ACC112 (cell line): ENCODE measurements around the gene PRSS35.
"Not testable (repeated sequence)": the region's sequence is repeated elsewhere in the genome, so short reads cannot be mapped to it uniquely, and the experiment has no call there.

Experiments
- H2AFZ ChIP-seq: fragments of 200-600 bp; sonication (generic); one replicate; pipeline ENCODE4 v1.6.0; 2017; ENCODE audit warnings: antibody characterized with exemption, low read length; ENCODE audit not compliant: unreplicated experiment
- H3K27ac ChIP-seq: fragments of 200-600 bp; sonication (generic); 2 replicates; pipeline ENCODE4 v1.5.1; 2014; ENCODE audit warnings: low read depth, mild to moderate bottlenecking, antibody characterized with exemption, low read length, moderate library complexity
- H3K27me3 ChIP-seq: fragments of 200-600 bp; sonication (generic); 2 replicates; pipeline ENCODE4 v1.6.1; 2014; ENCODE audit warnings: mild to moderate bottlenecking, antibody characterized with exemption, low read length, moderate library complexity, mixed read lengths; ENCODE audit not compliant: insufficient read depth
- H3K36me3 ChIP-seq: fragments of 200-600 bp; sonication (generic); 2 replicates; pipeline ENCODE4 v1.6.1; 2016; ENCODE audit warnings: mild to moderate bottlenecking, antibody characterized with exemption, low read length, moderate library complexity, mixed read lengths; ENCODE audit not compliant: insufficient read depth
- H3K4me1 ChIP-seq: fragments of 200-600 bp; sonication (generic); one replicate; pipeline ENCODE4 v1.6.1; 2016; ENCODE audit warnings: low read length, mixed read lengths; ENCODE audit not compliant: insufficient read depth, unreplicated experiment, control insufficient read depth
- H3K4me3 ChIP-seq: fragments of 200-600 bp; sonication (generic); 2 replicates; pipeline ENCODE4 v1.5.1; 2014; ENCODE audit warnings: mild to moderate bottlenecking, low read depth, low read length
- H3K79me2 ChIP-seq: fragments of 200-600 bp; sonication (generic); one replicate; pipeline ENCODE4 v1.6.0; 2016; ENCODE audit warnings: low read length; ENCODE audit not compliant: control insufficient read depth, unreplicated experiment, insufficient read depth

Gene PRSS35

DNA sequence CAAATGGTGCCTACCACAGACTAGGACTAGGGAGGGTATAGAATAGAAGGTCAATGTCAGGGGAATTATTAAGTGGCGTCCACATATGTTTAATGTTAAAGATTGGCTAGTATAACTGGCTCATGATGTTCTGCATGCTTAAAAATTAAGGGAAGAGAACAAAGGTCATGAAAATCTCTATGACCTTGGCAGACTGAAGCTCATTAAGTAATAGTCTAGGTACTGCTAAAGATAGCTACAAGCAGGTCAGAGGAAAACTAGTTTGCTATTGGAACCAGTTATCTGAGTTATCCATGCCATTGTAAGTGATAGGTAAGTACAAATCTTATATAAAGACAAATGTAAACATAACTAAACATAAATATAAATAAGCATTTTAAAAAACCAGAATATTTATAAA, 32.9 kb upstream of the PRSS35 start:
- H3K27me3 ChIP-seq = no peaks in the 10 kb centered on the region
- H3K4me1 ChIP-seq = no peaks in the 10 kb centered on the region
- no peaks in the 10 kb centered on the region for H3K79me2 ChIP-seq
- H3K27ac ChIP-seq = no peak overlapping the region
- H2AFZ ChIP-seq = no peak overlapping the region
- H3K4me3 ChIP-seq = no peak overlapping the region
- H3K36me3 ChIP-seq = no peaks in the 10 kb centered on the region

- no peak overlapping the region for H3K27ac ChIP-seq
- no peak overlapping the region for H2AFZ ChIP-seq
- H3K36me3 ChIP-seq = no peaks in the 10 kb centered on the region
- no peak overlapping the region for H3K4me3 ChIP-seq
- H3K4me1 ChIP-seq = no peaks in the 10 kb centered on the region
- no peaks in the 10 kb centered on the region for H3K27me3 ChIP-seq
- H3K79me2 ChIP-seq = no peaks in the 10 kb centered on the region
Measured at GRCh38 chr6:83480470-83480869, 31.9 kb upstream of the PRSS35 start.

DNA sequence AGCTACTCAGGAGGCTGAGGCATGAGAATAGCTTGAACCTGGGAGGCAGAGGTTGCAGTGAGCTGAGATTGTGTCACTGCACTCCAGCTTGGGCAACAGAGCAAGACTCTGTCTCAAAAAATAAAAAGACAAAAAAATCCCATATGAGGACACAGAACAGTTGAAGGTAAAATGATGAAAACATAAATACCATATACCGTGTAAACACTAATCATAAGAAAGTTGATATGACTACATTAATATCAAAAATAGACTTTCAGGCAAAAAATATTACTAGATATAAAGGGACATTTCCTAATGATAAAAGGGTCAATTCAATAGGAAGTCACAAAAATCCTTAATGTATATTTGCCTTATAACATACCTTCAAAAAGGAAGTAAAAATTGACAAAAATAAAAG, 30.4 kb upstream of the PRSS35 start:
- H3K27me3 ChIP-seq, H3K4me3 ChIP-seq, H3K4me1 ChIP-seq, H2AFZ ChIP-seq, H3K36me3 ChIP-seq, H3K27ac ChIP-seq, H3K79me2 ChIP-seq: not testable (repeated sequence)

DNA sequence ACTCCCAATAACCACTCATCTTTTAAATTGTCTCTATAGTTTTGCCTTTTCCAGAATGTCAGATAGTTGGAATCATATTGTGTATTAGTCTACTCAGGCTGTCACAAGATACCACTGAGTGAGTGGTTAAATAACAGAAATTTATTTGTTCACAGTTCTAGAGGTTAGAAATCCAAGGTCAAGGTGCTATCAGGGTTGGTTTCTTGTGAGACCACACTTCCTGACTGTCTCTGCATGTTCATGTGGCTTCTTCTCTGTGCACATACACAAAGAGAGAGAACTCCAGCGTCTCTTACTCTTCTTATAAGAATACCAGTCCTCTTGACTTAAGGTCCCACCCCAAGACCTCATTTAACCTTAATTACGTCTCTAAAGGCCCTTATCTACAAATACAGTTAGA, 23.9 kb upstream of the PRSS35 start:
- H2AFZ ChIP-seq = no peak overlapping the region
- H3K4me1 ChIP-seq = no peaks in the 10 kb centered on the region
- H3K36me3 ChIP-seq = no peaks in the 10 kb centered on the region
- H3K27me3 ChIP-seq = 0 out of 2 replicates have a peak, but pooled peaks cover 3% of the 10 kb centered on the region
- no peak overlapping the region for H3K27ac ChIP-seq
- no peak overlapping the region for H3K4me3 ChIP-seq
- H3K79me2 ChIP-seq = no peaks in the 10 kb centered on the region

DNA sequence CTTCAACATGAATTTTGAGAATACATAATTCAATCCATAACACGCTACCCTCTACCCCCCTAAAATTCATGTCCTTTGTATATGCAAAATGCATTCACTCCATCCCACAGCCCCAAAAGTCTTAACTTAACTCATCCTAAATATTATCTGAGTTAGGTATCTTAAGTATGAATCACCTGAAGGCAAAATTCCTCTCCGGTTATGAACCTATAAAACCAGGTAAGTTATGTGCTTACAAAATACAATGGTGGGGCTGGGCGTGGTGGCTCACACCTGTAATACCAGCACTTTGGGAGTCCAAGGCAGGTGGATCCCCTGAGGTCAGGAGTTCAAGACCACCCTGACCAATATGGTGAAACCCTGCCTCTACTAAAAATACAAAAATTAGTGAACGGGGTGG, 23.5 kb upstream of the PRSS35 start:
- no peak overlapping the region for H3K27ac ChIP-seq
- no peaks in the 10 kb centered on the region for H3K4me1 ChIP-seq
- no peaks in the 10 kb centered on the region for H3K79me2 ChIP-seq
- H2AFZ ChIP-seq = no peak overlapping the region
- H3K4me3 ChIP-seq = no peak overlapping the region
- peaks cover 4% of the 10 kb centered on the region; the same call in 1 of the 2 replicates for H3K27me3 ChIP-seq
- H3K36me3 ChIP-seq = no peaks in the 10 kb centered on the region

GRCh38 chr6:83490217-83490807, 22.0 kb upstream of the PRSS35 start:
- Histone ChIP-seq H3K4me1 (no peaks in the 10 kb centered on the region), H3K4me3 (no peak overlapping the region), H3K27me3 (peaks cover 15% of the 10 kb centered on the region), H2AFZ (no peak overlapping the region), H3K27ac (no peak overlapping the region), H3K36me3 (no peaks in the 10 kb centered on the region), H3K79me2 (no peaks in the 10 kb centered on the region)

DNA sequence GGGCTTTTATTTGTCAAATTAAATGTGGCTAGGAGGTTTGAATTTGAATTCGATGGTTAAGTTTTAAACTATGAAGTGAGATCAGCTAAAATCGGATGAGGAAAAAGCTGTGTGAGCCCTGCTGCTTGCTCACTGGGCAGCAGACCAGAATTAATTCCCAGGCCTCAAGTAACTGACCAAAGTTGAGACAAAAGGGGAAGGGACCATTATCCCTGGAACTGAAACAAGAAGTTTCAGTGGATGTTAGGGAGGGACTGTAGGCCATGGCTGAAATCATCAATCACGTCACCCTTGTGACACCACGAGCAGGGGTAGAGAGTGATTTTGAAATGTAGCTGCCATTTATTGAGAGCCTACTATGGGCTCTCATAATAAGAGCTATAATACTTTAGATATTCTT, 7.0 kb upstream of the PRSS35 start:
- no peaks in the 10 kb centered on the region for H3K27me3 ChIP-seq
- no peaks in the 10 kb centered on the region for H3K79me2 ChIP-seq
- no peak overlapping the region for H3K27ac ChIP-seq
- no peaks in the 10 kb centered on the region for H3K4me1 ChIP-seq
- H3K4me3 ChIP-seq = no peak overlapping the region
- H2AFZ ChIP-seq = no peak overlapping the region
- H3K36me3 ChIP-seq = no peaks in the 10 kb centered on the region

DNA sequence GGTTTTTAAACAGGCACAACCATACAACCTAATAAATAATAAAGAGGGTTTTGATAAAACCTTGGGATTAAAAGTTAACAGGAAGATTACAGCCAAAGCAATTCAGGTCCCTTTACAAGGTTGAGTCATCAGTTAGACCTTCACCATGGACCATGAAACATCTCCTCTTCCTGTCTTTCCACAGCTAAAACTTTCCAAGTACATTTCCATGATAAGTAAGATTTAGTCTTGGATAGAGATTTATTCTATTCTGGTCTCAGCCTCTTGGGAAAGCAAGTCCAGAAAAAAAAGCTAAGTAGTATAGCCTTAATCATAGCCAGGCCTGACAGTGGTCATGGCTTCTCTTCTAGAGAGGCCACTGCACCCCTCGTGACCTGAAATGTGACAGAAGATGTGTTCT, 2.9 kb upstream of the PRSS35 start:
- Histone ChIP-seq H3K4me3 (no peak overlapping the region), H3K4me1 (peaks cover 5% of the 10 kb centered on the region), H3K27me3 (no peaks in the 10 kb centered on the region), H3K27ac (no peak overlapping the region), H3K36me3 (no peaks in the 10 kb centered on the region), H2AFZ (no peak overlapping the region), H3K79me2 (no peaks in the 10 kb centered on the region)

DNA sequence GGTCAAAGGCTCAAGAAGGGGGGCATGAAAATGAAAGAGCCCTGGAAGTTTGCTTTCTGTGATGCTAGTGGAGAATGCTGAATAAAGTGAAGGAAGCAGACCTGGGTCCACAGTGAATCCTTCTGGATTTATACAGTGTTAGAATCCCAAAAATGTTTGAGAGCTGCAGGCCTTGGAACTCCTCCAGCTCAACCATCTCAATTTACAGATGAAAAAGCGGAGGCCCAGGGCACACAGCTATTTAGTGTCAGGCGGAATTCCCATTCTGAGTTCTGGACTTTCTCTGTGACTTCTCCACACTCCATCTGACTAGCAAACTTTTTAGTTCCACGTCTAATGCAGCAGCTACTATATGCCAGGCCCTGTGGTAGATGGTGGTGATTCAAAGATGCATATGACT, 1.5 kb upstream of the PRSS35 start:
- H2AFZ ChIP-seq = no peak overlapping the region
- peaks cover 5% of the 10 kb centered on the region for H3K4me1 ChIP-seq
- no peaks in the 10 kb centered on the region for H3K79me2 ChIP-seq
- no peak overlapping the region for H3K4me3 ChIP-seq
- no peak overlapping the region for H3K27ac ChIP-seq
- H3K36me3 ChIP-seq = no peaks in the 10 kb centered on the region
- no peaks in the 10 kb centered on the region for H3K27me3 ChIP-seq

DNA sequence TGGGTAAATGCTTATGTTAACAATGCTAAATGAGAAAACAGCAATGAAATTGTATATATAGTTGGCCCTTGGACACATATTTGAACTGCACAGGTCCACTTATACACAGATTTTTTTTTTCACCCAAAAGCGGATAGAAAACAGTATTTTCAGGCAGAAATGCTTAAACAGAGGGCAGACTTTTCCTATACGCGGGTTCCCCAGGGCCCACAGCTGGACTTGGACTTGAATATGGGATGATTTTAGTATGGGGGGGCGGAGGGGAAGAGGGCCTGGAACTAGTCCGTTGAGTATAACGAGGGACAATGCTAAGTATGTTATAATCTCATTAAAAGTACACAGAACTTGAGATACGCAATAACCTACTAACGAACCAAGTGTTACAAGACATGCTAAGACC, 1.1 kb upstream of the PRSS35 start:
- no peak overlapping the region for H3K4me3 ChIP-seq
- H3K79me2 ChIP-seq = no peaks in the 10 kb centered on the region
- no peaks in the 10 kb centered on the region for H3K36me3 ChIP-seq
- no peak overlapping the region for H2AFZ ChIP-seq
- H3K27me3 ChIP-seq = no peaks in the 10 kb centered on the region
- no peak overlapping the region for H3K27ac ChIP-seq
- peaks cover 5% of the 10 kb centered on the region for H3K4me1 ChIP-seq

DNA sequence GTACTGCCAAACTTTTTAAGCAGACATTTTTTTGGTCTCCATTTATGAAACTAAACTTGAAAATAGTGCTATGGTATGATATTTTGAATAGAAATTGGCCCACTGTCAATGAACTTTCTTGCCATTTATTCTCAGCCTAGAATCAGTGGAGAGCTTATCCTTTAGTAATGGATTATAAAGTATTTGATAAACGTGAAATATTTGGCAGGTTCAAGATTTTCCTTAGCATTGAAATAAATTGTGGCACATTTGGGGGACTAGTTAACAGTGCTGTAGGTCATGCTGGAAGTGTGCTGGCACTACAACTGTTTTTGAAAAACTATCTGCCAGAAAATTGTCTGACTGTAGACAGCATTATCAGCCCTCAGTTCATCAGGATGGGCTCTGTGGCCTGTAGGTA, 2.1 kb downstream of the PRSS35 start:
- H3K79me2 ChIP-seq = no peaks in the 10 kb centered on the region
- no peaks in the 10 kb centered on the region for H3K36me3 ChIP-seq
- no peak overlapping the region for H2AFZ ChIP-seq
- no peaks in the 10 kb centered on the region for H3K27me3 ChIP-seq
- no peak overlapping the region for H3K27ac ChIP-seq
- H3K4me1 ChIP-seq = peaks cover 15% of the 10 kb centered on the region
- no peak overlapping the region for H3K4me3 ChIP-seq
